Stimulated activated CD4-positive, alpha-beta T cell treated with anti-CD3 and anti-CD28 coated beads, Interleukin-1b, Interleukin-23, amount 100 ng/mL, for 48 hours (primary cell): ENCODE results near the gene TBCCD1.
"Not testable (repeated sequence)": the region's sequence is repeated elsewhere in the genome, so short reads cannot be mapped to it uniquely, and the experiment has no call there.

ENCODE experiments used
- DNase-seq: peaks from one replicate; pipeline ENCODE4 v3.0.0-alpha.2; 2020

The TBCCD1 gene

GRCh38 chr3:186551387-186551786 lies 15.8 kb downstream of the TBCCD1 start:
- DNase-seq, result no peak

- DNase-seq, result no peak
Measured at GRCh38 chr3:186549497-186549896, 17.6 kb downstream of the TBCCD1 start.

GRCh38 chr3:186544281-186544680 lies 22.9 kb downstream of the TBCCD1 start, which contains the start of gene CRYGS:
Gene CRYGS (minus strand): TSS chr3:186544380. CDS start chr3:186544326, 54 bp downstream.
- no peak for DNase-seq

GRCh38 chr3:186540835-186541226 lies 26.3 kb downstream of the TBCCD1 start:
- DNase-seq, result no peak

- DNase-seq, result peak; percentile 82
Measured at GRCh38 chr3:186540221-186540834, 26.8 kb downstream of the TBCCD1 start.

GRCh38 chr3:186538779-186539178 lies 28.4 kb downstream of the TBCCD1 start:
- DNase-seq, result no peak

GRCh38 chr3:186536883-186537844 lies 30.0 kb downstream of the TBCCD1 start:
- DNase-seq, result no peak

- peak; percentile 70 for DNase-seq
Measured at GRCh38 chr3:186534113-186534669, 32.9 kb downstream of the TBCCD1 start.

- no peak for DNase-seq
Measured at GRCh38 chr3:186532598-186533072, 34.5 kb downstream of the TBCCD1 start.

- DNase-seq, result not testable (repeated sequence)
Measured at GRCh38 chr3:186531694-186532093, 35.4 kb downstream of the TBCCD1 start.

GRCh38 chr3:186530415-186530814 lies 36.7 kb downstream of the TBCCD1 start:
- no peak for DNase-seq

GRCh38 chr3:186529201-186529999 lies 37.7 kb downstream of the TBCCD1 start:
- DNase-seq, result no peak

GRCh38 chr3:186526256-186526606 lies 40.9 kb downstream of the TBCCD1 start:
- no peak for DNase-seq

GRCh38 chr3:186525369-186526255 lies 41.5 kb downstream of the TBCCD1 start:
- no peak for DNase-seq

GRCh38 chr3:186524616-186525015 lies 42.5 kb downstream of the TBCCD1 start:
- DNase-seq, result no peak

- DNase-seq, result no peak
Measured at GRCh38 chr3:186523434-186523833, 43.7 kb downstream of the TBCCD1 start.

GRCh38 chr3:186523022-186523421 lies 44.1 kb downstream of the TBCCD1 start:
- no peak for DNase-seq

- DNase-seq, result peak; percentile 85
Measured at GRCh38 chr3:186520957-186521842, 45.9 kb downstream of the TBCCD1 start.

- DNase-seq, result no peak
Measured at GRCh38 chr3:186520431-186520830, 46.7 kb downstream of the TBCCD1 start.

GRCh38 chr3:186519021-186519658 lies 48.0 kb downstream of the TBCCD1 start:
- peak; percentile 76 for DNase-seq
